Hepatocyte (in vitro differentiated cells): ENCODE measurements around the gene PNPLA1.

Source experiments
- EZH2phosphoT487 ChIP-seq: fragments of 200-600 bp; sonication (generic); IDR thresholded peaks from one replicate; pipeline ENCODE4 v1.6.1; 2018; ENCODE audit warnings: antibody characterized with exemption, mild to moderate bottlenecking, low read depth, moderate library complexity; ENCODE audit not compliant: unreplicated experiment, severe bottlenecking
- TF ChIP-seq, protein P1 (sequence below): fragments of 200-600 bp; sonication (generic); IDR thresholded peaks from 2 replicates; pipeline ENCODE4 v1.5.1; 2016; ENCODE audit warnings: antibody characterized with exemption, mild to moderate bottlenecking; ENCODE audit not compliant: poor library complexity

DNA sequence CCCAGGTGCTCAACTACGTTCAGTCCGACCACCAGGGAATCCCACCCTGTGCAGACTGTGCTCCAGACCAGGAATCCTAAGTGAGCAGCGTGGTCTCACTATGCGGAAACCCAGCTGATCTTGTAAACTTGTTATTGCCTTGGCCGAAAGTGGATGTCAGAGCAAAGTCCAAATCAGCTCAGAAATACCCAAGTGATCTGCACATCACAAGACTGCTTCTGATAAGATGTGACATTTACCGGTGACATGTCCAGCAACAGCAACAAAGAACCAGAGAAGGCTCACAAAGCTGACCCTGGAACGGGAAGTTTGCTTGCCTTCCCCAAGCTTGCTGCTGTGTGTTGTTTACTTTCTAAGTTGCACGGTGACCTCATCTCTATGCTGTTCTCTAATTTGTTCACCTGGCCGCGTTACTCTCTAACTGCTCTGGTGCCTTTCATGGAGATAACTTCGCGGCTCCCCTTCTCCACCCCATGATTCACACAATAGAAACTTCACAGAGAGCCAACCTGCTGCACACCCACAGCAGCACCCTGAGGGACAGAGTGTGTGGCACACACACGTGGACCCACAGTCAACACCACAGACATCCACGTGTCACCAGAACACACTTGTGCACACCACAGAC, 65.1 kb downstream of the PNPLA1 start:
- no peak for TF ChIP-seq EZH2phosphoT487
- TF ChIP-seq, protein P1, sequence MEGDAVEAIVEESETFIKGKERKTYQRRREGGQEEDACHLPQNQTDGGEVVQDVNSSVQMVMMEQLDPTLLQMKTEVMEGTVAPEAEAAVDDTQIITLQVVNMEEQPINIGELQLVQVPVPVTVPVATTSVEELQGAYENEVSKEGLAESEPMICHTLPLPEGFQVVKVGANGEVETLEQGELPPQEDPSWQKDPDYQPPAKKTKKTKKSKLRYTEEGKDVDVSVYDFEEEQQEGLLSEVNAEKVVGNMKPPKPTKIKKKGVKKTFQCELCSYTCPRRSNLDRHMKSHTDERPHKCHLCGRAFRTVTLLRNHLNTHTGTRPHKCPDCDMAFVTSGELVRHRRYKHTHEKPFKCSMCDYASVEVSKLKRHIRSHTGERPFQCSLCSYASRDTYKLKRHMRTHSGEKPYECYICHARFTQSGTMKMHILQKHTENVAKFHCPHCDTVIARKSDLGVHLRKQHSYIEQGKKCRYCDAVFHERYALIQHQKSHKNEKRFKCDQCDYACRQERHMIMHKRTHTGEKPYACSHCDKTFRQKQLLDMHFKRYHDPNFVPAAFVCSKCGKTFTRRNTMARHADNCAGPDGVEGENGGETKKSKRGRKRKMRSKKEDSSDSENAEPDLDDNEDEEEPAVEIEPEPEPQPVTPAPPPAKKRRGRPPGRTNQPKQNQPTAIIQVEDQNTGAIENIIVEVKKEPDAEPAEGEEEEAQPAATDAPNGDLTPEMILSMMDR = no peak
